Measurements from ENCODE around the gene SLFN14. TPM values are rescaled to one million over a fixed set of nuclear protein-coding genes. Genes with fewer than 3 reads are reported as not detected.

SLFN14 gene
- polyA plus RNA-seq, 3 donors = 0.11 to 0.12 TPM; not detected in 1

DNA sequence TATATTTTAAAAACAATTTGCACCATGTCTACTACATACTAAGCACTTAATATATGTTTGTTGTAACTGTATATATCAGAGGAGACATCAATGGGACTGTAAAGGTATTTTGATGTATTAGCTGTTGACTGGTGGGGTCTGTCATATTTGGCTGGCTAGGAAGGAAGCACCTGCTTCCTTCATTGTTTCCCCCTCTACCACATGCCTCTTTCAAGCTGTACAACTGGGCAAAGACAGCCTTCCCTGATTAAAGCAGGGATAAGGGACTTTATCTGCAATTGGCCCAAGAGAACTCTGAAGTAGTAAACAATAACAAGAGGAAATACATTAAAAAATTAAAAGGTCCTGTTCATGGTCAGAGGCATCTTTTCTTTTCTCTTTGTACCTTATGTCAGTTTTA lies 17.6 kb downstream of the SLFN14 start:
- H2AFZ ChIP-seq (ENCODE audit: insufficient read depth, low read depth, low read length, poor library complexity, severe bottlenecking) = no peak overlapping the region
- H3K36me3 Mint-ChIP-seq = no peaks in the 10 kb centered on the region
- H3K9ac ChIP-seq (ENCODE audit: insufficient read depth, low read length, poor library complexity, severe bottlenecking) = no peak overlapping the region
- TF ChIP-seq, protein P1, sequence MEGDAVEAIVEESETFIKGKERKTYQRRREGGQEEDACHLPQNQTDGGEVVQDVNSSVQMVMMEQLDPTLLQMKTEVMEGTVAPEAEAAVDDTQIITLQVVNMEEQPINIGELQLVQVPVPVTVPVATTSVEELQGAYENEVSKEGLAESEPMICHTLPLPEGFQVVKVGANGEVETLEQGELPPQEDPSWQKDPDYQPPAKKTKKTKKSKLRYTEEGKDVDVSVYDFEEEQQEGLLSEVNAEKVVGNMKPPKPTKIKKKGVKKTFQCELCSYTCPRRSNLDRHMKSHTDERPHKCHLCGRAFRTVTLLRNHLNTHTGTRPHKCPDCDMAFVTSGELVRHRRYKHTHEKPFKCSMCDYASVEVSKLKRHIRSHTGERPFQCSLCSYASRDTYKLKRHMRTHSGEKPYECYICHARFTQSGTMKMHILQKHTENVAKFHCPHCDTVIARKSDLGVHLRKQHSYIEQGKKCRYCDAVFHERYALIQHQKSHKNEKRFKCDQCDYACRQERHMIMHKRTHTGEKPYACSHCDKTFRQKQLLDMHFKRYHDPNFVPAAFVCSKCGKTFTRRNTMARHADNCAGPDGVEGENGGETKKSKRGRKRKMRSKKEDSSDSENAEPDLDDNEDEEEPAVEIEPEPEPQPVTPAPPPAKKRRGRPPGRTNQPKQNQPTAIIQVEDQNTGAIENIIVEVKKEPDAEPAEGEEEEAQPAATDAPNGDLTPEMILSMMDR (IDR thresholded peaks at IDR 0.05) = no peak
- no peak overlapping the region for H3K4me3 Mint-ChIP-seq
- no peaks in the 10 kb centered on the region for H3K79me2 ChIP-seq (ENCODE audit: insufficient read depth, low read length)
- H4K20me1 ChIP-seq (ENCODE audit: insufficient read depth, low read length) = no peaks in the 10 kb centered on the region
- H3K27ac Mint-ChIP-seq = peak overlapping the region in 1 of 7 donors; percentile 35
- no peak overlapping the region for H3K27ac ChIP-seq (ENCODE audit: low read depth in 1 of 2, low read length in 2 of 2)
- H3K4me1 ChIP-seq (ENCODE audit: control insufficient read depth in 1 of 2, insufficient read depth in 2 of 2, low read length in 2 of 2) = peaks cover 29 to 43% of the 10 kb centered on the region in 2 donors
- no peak overlapping the region for H3K4me2 ChIP-seq (replicated peaks; ENCODE audit: extremely low read depth, low read length, poor library complexity, severe bottlenecking)
- H3K9me3 Mint-ChIP-seq = peaks cover 0 to 2% (median 0%) of the 10 kb centered on the region in 7 donors
- peaks cover 0 to 1% (median 0%) of the 10 kb centered on the region in 3 donors for H3K27me3 Mint-ChIP-seq (ENCODE audit: low read depth in 3 of 3)
- no peak overlapping the region for H3K4me3 ChIP-seq (replicated peaks in 1 of 3; ENCODE audit: low read depth in 2 of 3, low read length in 3 of 3)
- no peak for DNase-seq
- no peaks in the 10 kb centered on the region for H3K27me3 ChIP-seq (ENCODE audit: control insufficient read depth in 2 of 2, insufficient read depth in 2 of 2, low read length in 2 of 2)
- intact Hi-C loops (cut with micrococcal nuclease) = loop anchor here in 1 of 2 donors (5.0 to 10.0 kb wide), 2 partner anchors 262 to 301 kb away; partner anchors contain the start of genes SLFN5 and TAF15
- H3K36me3 ChIP-seq (replicated peaks in 1 of 2; ENCODE audit: control insufficient read depth in 1 of 2, insufficient read depth in 2 of 2, low read length in 2 of 2) = no peaks in the 10 kb centered on the region
- H3K9me3 ChIP-seq (replicated peaks in 1 of 2; ENCODE audit: control insufficient read depth in 1 of 2, insufficient read depth in 1 of 2, low read length in 2 of 2) = no peaks in the 10 kb centered on the region
- peaks cover 38% of the 10 kb centered on the region for H3K4me1 Mint-ChIP-seq

- peaks cover 0 to 1% (median 0%) of the 10 kb centered on the region in 3 donors for H3K27me3 Mint-ChIP-seq (ENCODE audit: low read depth in 3 of 3)
- peaks cover 0 to 2% (median 0%) of the 10 kb centered on the region in 7 donors for H3K9me3 Mint-ChIP-seq
- DNase-seq = no peak
- H3K36me3 Mint-ChIP-seq = no peaks in the 10 kb centered on the region
- WGBS (ENCODE audit: insufficient coverage) = no CpG with 5 or more reads among the region's 1 CpG
- TF ChIP-seq, protein P1 (IDR thresholded peaks at IDR 0.05) = no peak
- Histone ChIP-seq H3K4me1 (ENCODE audit: control insufficient read depth in 1 of 2, insufficient read depth in 2 of 2, low read length in 2 of 2) (peaks cover 24 to 37% of the 10 kb centered on the region in 2 donors), H2AFZ (ENCODE audit: insufficient read depth, low read depth, low read length, poor library complexity, severe bottlenecking) (peak overlapping the region; percentile 85), H3K4me2 (replicated peaks; ENCODE audit: extremely low read depth, low read length, poor library complexity, severe bottlenecking) (peak overlapping the region; percentile 77), H3K4me3 (replicated peaks in 1 of 3; ENCODE audit: low read depth in 2 of 3, low read length in 3 of 3) (peak overlapping the region; percentile 83 to 100 (median 89)), H3K79me2 (ENCODE audit: insufficient read depth, low read length) (no peaks in the 10 kb centered on the region), H3K27ac (ENCODE audit: low read depth in 1 of 2, low read length in 2 of 2) (peak overlapping the region in 1 of 2 donors; percentile 100), H3K27me3 (ENCODE audit: control insufficient read depth in 2 of 2, insufficient read depth in 2 of 2, low read length in 2 of 2) (no peaks in the 10 kb centered on the region), H3K9me3 (replicated peaks in 1 of 2; ENCODE audit: control insufficient read depth in 1 of 2, insufficient read depth in 1 of 2, low read length in 2 of 2) (no peaks in the 10 kb centered on the region), H3K9ac (ENCODE audit: insufficient read depth, low read length, poor library complexity, severe bottlenecking) (peak overlapping the region; percentile 91), H4K20me1 (ENCODE audit: insufficient read depth, low read length) (no peaks in the 10 kb centered on the region), H3K36me3 (replicated peaks in 1 of 2; ENCODE audit: control insufficient read depth in 1 of 2, insufficient read depth in 2 of 2, low read length in 2 of 2) (no peaks in the 10 kb centered on the region)
- peaks cover 40% of the 10 kb centered on the region for H3K4me1 Mint-ChIP-seq
- intact Hi-C loops (cut with micrococcal nuclease) = loop anchor here in 1 of 2 donors (2.0 to 10.0 kb wide), 3 partner anchors 45 to 299 kb away; partner anchors contain the start of genes AP2B1, SLFN5 and TAF15
- peak overlapping the region; percentile 98 to 99 (median 99) for H3K27ac Mint-ChIP-seq
- peak overlapping the region in 1 of 2 donors; percentile 93 for H3K4me3 Mint-ChIP-seq
These were observed 19.2 kb downstream of the SLFN14 start for GRCh38 chr17:35541434-35541833.
